Glutamatergic neuron (in vitro differentiated cells): Measurements from ENCODE around the gene HDAC9. TPM values are rescaled to one million over a fixed set of nuclear protein-coding genes. Genes with fewer than 3 reads are reported as not detected.

Experiments
- DNase-seq: peaks from one replicate; pipeline ENCODE4 v3.0.0; 2022
- H3K27ac Mint-ChIP-seq: one replicate; pipeline ENCODE4 v1.8.0; 2020; ENCODE audit warnings: mild to moderate bottlenecking, mixed read lengths, inconsistent platforms; ENCODE audit not compliant: unreplicated experiment
- H3K27me3 Mint-ChIP-seq: one replicate; pipeline ENCODE4 v1.8.0; 2020; ENCODE audit warnings: mild to moderate bottlenecking, moderate library complexity, mixed read lengths, inconsistent platforms; ENCODE audit not compliant: unreplicated experiment
- H3K36me3 Mint-ChIP-seq: one replicate; pipeline ENCODE4 v1.8.0; 2020; ENCODE audit warnings: mild to moderate bottlenecking, mixed read lengths, inconsistent platforms; ENCODE audit not compliant: unreplicated experiment
- H3K4me1 Mint-ChIP-seq: one replicate; pipeline ENCODE4 v1.8.0; 2020; ENCODE audit warnings: mild to moderate bottlenecking, low read depth, mixed read lengths, inconsistent platforms; ENCODE audit not compliant: unreplicated experiment
- H3K4me3 Mint-ChIP-seq: one replicate; pipeline ENCODE4 v1.8.0; 2020; ENCODE audit warnings: mild to moderate bottlenecking, mixed read lengths, inconsistent platforms; ENCODE audit not compliant: unreplicated experiment
- H3K9me3 Mint-ChIP-seq: one replicate; pipeline ENCODE4 v1.8.0; 2020; ENCODE audit warnings: mild to moderate bottlenecking, moderate library complexity, mixed read lengths, inconsistent platforms; ENCODE audit not compliant: unreplicated experiment
- total RNA-seq: library from RNA; stranded (reverse); fragmentation: NEBNext Ultra II Directional; extraction: Animal tissue kit (Norgen Biotek cat#: 25700); gene quantifications from one replicate; pipeline ENCODE4 v1.2.1, GENCODE V29; 2021; ENCODE audit not compliant: unreplicated experiment
- TF ChIP-seq, protein P1 (sequence below): fragments of 200-600 bp; sonication (generic); IDR thresholded peaks from one replicate; pipeline ENCODE4 v1.5.0; 2021; ENCODE audit not compliant: partially characterized antibody, unreplicated experiment

Gene HDAC9
- total RNA-seq, 1 donor from 2014 or later, result 94.8 TPM

- no peaks in the 10 kb centered on the region for H3K36me3 Mint-ChIP-seq
- H3K27ac Mint-ChIP-seq, result no peak overlapping the region
- TF ChIP-seq, protein P1, sequence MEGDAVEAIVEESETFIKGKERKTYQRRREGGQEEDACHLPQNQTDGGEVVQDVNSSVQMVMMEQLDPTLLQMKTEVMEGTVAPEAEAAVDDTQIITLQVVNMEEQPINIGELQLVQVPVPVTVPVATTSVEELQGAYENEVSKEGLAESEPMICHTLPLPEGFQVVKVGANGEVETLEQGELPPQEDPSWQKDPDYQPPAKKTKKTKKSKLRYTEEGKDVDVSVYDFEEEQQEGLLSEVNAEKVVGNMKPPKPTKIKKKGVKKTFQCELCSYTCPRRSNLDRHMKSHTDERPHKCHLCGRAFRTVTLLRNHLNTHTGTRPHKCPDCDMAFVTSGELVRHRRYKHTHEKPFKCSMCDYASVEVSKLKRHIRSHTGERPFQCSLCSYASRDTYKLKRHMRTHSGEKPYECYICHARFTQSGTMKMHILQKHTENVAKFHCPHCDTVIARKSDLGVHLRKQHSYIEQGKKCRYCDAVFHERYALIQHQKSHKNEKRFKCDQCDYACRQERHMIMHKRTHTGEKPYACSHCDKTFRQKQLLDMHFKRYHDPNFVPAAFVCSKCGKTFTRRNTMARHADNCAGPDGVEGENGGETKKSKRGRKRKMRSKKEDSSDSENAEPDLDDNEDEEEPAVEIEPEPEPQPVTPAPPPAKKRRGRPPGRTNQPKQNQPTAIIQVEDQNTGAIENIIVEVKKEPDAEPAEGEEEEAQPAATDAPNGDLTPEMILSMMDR, result no peak
These were observed 406.5 kb downstream of the HDAC9 start for GRCh38 chr7:18901982-18902421.

GRCh38 chr7:18902892-18903291, 407.3 kb downstream of the HDAC9 start:
- Mint-ChIP-seq H3K4me3 (no peak overlapping the region), H3K36me3 (no peaks in the 10 kb centered on the region)
- DNase-seq, result no peak

More at GRCh38 chr7:18901982-18902421, 406.5 kb downstream of the HDAC9 start:
- no peak overlapping the region for H3K4me3 Mint-ChIP-seq
- H3K9me3 Mint-ChIP-seq, result peaks cover 2% of the 10 kb centered on the region
- H3K27me3 Mint-ChIP-seq, result no peaks in the 10 kb centered on the region
- peaks cover 3% of the 10 kb centered on the region for H3K4me1 Mint-ChIP-seq
- no peak for DNase-seq

GRCh38 chr7:18903695-18904094, 408.1 kb downstream of the HDAC9 start:
- no peak for DNase-seq
- Mint-ChIP-seq H3K9me3 (peaks cover 2% of the 10 kb centered on the region), H3K27me3 (no peaks in the 10 kb centered on the region), H3K4me3 (no peak overlapping the region), H3K27ac (no peak overlapping the region), H3K36me3 (no peaks in the 10 kb centered on the region), H3K4me1 (peaks cover 3% of the 10 kb centered on the region)
- TF ChIP-seq, protein P1, result no peak

More at GRCh38 chr7:18902892-18903291, 407.3 kb downstream of the HDAC9 start:
- TF ChIP-seq, protein P1, result no peak
- Mint-ChIP-seq H3K4me1 (peaks cover 3% of the 10 kb centered on the region), H3K9me3 (peaks cover 2% of the 10 kb centered on the region), H3K27ac (no peak overlapping the region), H3K27me3 (no peaks in the 10 kb centered on the region)

DNA sequence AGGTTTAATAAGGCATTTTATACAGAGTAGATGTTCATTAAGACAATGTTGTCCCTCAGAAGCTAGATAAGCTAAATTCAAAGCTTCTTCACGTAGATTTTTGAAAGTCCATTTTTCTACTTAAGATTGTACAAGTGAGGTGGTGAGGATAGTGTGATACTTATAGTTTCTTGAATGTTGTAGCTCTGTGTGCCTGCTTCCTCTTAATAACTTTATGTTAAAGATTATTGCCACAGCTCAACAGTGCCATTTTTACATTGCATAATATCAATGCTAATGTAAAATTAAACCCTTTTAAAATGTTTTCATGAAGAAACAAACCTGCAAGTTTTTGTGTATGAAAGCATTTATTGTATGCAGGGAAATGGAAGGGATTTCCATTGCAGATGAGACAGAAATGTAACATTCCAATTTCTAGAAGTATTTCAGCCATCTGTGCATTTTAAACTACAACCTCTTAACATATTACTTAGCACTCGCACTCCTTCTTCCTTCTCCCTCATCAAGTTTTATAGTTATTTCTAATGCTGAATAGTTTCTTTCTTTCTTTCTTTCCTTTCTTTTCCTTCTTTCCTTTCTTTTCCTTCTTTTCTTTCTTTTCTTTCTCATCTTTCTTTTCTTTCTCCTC, 409.9 kb downstream of the HDAC9 start:
- no peaks in the 10 kb centered on the region for H3K4me1 Mint-ChIP-seq
- peaks cover 2% of the 10 kb centered on the region for H3K9me3 Mint-ChIP-seq
- H3K36me3 Mint-ChIP-seq, result no peaks in the 10 kb centered on the region
- no peaks in the 10 kb centered on the region for H3K27me3 Mint-ChIP-seq
- TF ChIP-seq, protein P1, result no peak
- no peak overlapping the region for H3K27ac Mint-ChIP-seq
- no peak overlapping the region for H3K4me3 Mint-ChIP-seq
- no peak for DNase-seq

- Mint-ChIP-seq H3K9me3 (peaks cover 2% of the 10 kb centered on the region), H3K36me3 (no peaks in the 10 kb centered on the region), H3K4me3 (no peak overlapping the region), H3K4me1 (no peaks in the 10 kb centered on the region), H3K27me3 (no peaks in the 10 kb centered on the region), H3K27ac (no peak overlapping the region)
- DNase-seq, result no peak
- TF ChIP-seq, protein P1, result no peak
These were observed 411.4 kb downstream of the HDAC9 start for GRCh38 chr7:18906901-18907300.
